Measurements from ENCODE around the gene TNFRSF14.

TNFRSF14 gene

DNA sequence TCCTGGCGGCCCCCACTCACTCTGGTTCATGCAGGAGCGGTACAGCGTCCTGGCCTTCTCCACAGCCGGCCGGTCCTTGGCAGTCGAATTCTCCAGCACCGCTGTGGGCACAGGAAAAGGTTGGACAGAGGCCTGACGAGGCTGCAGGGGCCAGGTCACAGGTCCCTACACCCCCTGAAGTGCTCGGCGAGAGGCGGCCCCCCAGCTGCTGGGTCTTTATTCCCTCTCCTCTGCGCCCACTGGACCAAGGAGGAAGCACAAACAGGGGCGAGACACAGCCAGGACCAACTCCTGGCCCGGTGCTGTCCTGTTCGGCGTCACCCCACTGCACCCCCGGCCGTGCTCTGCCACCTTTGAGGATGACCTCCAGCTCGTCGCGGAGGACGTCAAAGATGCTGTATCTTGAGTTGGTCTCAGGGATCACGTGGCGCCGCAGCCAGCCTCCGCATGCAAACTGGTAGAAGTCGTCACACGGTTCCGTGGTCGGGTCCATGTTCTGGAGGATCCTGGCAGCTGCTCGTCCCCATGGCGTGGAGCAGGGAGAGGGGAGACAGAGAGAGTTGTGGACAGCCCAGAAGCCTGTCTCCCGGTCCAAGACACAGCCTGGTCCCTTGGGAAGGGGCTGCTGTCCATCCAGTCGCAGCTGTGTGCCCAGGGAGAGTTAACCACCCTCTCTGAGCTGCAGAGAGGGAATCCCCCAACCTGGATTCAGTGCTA lies 53.3 kb downstream of the TNFRSF14 start:
- peaks cover 7% of the 10 kb centered on the region for H3K4me1 ChIP-seq (ENCODE audit: control insufficient read depth, insufficient read depth, low read length)
- peaks cover 6% of the 10 kb centered on the region for H3K27me3 ChIP-seq (ENCODE audit: control insufficient read depth, insufficient read depth, low read length)
- no peak overlapping the region for H3K9ac ChIP-seq (ENCODE audit: low read length)
- H3K36me3 ChIP-seq (ENCODE audit: control insufficient read depth, insufficient read depth, low read length): no peaks in the 10 kb centered on the region
- H3K9me3 ChIP-seq (ENCODE audit: control insufficient read depth, low read length): no peaks in the 10 kb centered on the region
- H3K4me3 ChIP-seq (ENCODE audit: low read length): no peak overlapping the region

DNA sequence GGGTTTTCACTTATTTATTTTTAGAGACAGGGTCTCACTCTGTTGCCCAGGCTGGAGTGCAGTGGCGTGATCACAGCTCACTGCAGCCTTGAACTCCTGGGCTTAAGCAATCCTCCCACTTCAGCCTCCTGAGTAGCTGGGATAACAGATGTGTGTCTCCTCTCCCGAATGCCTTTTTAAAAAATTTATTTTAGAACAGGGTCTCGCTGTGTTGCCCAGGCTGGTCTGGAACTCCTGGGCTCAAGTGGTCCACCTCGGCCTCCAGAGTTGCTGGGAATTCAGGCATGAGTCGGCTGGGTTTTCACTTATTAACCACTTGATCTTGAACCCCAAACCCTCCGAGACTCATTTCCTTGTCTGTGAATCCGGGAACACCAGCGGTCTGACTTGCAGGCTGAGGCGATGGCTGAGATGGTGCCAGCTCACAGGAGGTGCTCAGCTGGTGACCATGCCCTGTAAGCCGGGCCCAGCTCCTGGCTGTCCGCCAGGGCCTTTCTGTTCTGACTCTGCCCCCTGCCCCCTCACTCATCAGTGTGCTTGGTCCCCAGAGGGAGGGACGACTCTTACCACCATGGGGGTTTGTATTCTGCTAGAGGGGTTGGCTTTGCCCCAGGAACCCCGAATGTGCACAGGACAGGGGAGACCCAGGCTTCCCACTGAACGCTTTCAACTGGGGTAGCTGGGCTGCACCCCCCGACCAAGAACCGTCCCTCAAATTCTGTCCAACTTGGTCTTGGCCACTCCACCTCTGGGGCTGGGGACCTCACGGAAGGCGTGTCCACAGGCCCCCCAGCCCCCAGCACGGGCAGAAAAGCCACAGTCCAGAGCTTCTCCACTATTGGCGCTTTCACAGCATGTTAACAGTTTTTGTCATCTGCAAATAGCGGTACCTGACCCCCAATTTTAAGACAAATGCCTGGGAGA lies 54.1 kb downstream of the TNFRSF14 start:
- Histone ChIP-seq H3K4me1 (ENCODE audit: control insufficient read depth, insufficient read depth, low read length) (peaks cover 7% of the 10 kb centered on the region), H3K4me3 (ENCODE audit: low read length) (no peak overlapping the region), H3K9ac (ENCODE audit: low read length) (no peak overlapping the region), H3K9me3 (ENCODE audit: control insufficient read depth, low read length) (no peaks in the 10 kb centered on the region), H3K27me3 (ENCODE audit: control insufficient read depth, insufficient read depth, low read length) (peaks cover 6% of the 10 kb centered on the region), H3K36me3 (ENCODE audit: control insufficient read depth, insufficient read depth, low read length) (no peaks in the 10 kb centered on the region)

DNA sequence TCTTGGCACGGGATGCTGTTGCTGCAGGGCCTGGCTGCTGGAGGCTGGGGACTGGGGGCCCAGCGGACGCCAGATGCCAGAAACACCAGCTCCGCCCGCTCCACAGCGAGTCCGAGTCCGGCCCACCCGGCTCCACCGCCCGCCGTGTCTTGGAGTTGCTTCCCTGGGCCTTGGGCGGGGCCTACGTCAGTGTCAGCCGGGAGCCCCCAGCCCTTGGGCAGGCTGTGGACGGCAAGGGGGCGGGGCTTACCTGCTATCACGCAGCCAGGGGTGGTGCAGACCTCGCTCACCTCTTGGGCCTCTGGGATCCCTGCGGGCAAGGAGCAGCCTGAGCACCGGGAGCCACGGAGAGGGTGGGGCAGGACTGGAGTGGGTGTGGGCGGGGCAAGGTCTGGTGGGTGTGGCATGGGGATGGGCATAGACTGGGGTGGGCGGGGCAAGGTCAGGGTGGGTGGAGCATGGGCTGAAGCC lies 54.9 kb downstream of the TNFRSF14 start:
- H3K9me3 ChIP-seq (ENCODE audit: control insufficient read depth, low read length): no peaks in the 10 kb centered on the region
- H3K4me1 ChIP-seq (ENCODE audit: control insufficient read depth, insufficient read depth, low read length): peaks cover 7% of the 10 kb centered on the region
- no peaks in the 10 kb centered on the region for H3K36me3 ChIP-seq (ENCODE audit: control insufficient read depth, insufficient read depth, low read length)
- peaks cover 6% of the 10 kb centered on the region for H3K27me3 ChIP-seq (ENCODE audit: control insufficient read depth, insufficient read depth, low read length)
- no peak overlapping the region for H3K4me3 ChIP-seq (ENCODE audit: low read length)
- no peak overlapping the region for H3K9ac ChIP-seq (ENCODE audit: low read length)

DNA sequence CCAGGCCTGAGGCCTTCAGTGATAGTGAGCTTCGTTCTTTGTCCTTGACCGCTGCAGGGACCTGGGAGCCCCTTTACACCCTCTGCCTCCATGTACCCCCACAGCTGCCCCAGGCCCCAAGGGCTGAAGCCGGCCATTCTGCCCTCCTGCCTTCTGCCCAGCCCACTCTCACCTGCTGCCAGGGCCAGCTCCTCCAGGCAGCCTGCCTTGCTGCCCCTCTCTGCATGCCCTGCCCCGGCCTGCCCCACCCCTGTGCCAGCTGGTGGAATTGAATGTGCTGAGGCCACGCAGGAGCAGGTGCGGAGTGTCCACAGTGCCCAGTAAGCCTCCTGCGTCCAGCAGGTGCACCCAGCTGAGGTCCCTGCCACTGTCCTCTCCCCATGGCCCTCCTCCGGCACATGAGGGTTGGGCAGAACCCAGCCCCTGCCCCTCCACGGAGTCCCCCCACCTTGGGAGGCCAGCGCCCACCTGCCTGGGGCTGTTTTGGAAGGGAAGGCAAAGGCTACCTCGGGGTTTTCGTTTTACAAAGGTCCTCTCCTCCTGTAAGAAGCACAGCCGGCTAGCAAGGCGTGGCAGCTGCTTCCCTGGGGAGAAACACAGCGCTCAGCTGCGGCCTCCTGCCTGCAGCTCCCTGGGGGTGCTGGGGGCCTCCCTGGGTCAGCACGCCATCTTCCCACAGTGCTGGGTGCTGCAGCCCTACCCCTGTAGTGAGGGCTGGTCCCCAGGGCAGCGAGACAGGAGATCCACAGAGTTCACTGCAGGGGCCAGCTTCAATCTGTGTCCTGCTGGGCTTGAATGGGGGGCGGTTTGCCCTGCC lies 55.7 kb downstream of the TNFRSF14 start:
- Histone ChIP-seq H3K4me1 (ENCODE audit: control insufficient read depth, insufficient read depth, low read length) (peaks cover 7% of the 10 kb centered on the region), H3K36me3 (ENCODE audit: control insufficient read depth, insufficient read depth, low read length) (no peaks in the 10 kb centered on the region), H3K4me3 (ENCODE audit: low read length) (no peak overlapping the region), H3K9ac (ENCODE audit: low read length) (no peak overlapping the region), H3K9me3 (ENCODE audit: control insufficient read depth, low read length) (no peaks in the 10 kb centered on the region), H3K27me3 (ENCODE audit: control insufficient read depth, insufficient read depth, low read length) (peaks cover 6% of the 10 kb centered on the region)

DNA sequence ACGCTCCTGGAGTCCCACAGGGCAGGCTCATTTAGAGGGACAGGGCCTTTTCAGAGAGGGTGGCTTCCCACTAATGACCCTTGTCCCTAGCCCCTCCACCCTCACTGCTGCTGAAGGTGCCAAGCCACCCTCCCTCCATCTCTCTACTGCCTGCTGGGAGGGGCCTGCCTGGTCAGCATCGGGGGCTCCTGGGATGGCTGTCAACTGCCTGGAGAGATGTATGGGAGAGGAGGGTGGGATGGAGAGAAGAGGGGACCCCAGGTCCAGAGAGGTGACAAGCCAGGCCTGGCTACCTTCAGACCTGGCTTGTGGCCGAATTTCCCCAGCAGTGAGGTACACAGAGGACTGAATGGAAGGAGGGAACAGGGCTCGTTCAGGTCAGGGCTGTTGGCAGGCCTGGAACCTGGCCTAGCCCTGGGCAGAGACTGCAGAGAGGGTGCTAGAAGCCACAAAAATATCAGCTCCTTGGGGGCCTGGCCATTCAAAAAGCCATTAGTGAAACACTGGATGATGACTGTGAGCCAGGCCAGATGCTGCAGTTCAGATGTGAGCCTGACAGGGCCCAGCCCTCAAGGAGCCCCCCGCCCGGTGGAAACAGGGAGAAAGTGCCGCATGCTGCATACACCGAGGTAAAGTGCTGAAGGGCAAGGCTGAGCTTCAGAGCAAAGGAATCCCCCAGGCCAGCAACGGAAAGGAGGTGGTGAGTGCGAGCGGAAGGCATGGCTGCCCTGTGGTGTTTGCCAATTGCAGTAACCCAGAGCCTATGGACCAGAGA lies 56.6 kb downstream of the TNFRSF14 start:
- H3K9ac ChIP-seq (ENCODE audit: low read length): no peak overlapping the region

More for the DNA sequence above, 56.6 kb downstream of the TNFRSF14 start:
- H3K4me3 ChIP-seq (ENCODE audit: low read length): no peak overlapping the region
- H3K4me1 ChIP-seq (ENCODE audit: control insufficient read depth, insufficient read depth, low read length): peaks cover 7% of the 10 kb centered on the region
- H3K36me3 ChIP-seq (ENCODE audit: control insufficient read depth, insufficient read depth, low read length): no peaks in the 10 kb centered on the region
- peaks cover 6% of the 10 kb centered on the region for H3K27me3 ChIP-seq (ENCODE audit: control insufficient read depth, insufficient read depth, low read length)
- no peaks in the 10 kb centered on the region for H3K9me3 ChIP-seq (ENCODE audit: control insufficient read depth, low read length)
